Mucosa of descending colon (tissue), 3 donors: Measurements from ENCODE around the gene TNFRSF12A. TPM values are rescaled to one million over a fixed set of nuclear protein-coding genes. Genes with fewer than 3 reads are reported as not detected.
"Not testable (repeated sequence)": the region's sequence is repeated elsewhere in the genome, so short reads cannot be mapped to it uniquely, and the experiment has no call there.

Source experiments
- ATAC-seq: fragments of 200-7000 bp; cut with Tn5 transposase; one replicate; pipeline ENCODE4 v1.9.1; 2020; ENCODE audit warnings: mild to moderate bottlenecking, moderate library complexity
- DNase-seq, 3 donors: peaks; one replicate each; pipeline ENCODE4 v3.0.0-alpha.2; 2020
- H3K36me3 ChIP-seq: fragments of 200-600 bp; one replicate; pipeline ENCODE4 v1.8.0; 2021; ENCODE audit warnings: low read depth, mild to moderate bottlenecking
- H3K4me1 ChIP-seq: fragments of 200-600 bp; one replicate; pipeline ENCODE4 v1.8.0; 2021; ENCODE audit warnings: low read depth, mild to moderate bottlenecking
- H3K4me3 ChIP-seq: fragments of 200-600 bp; one replicate; pipeline ENCODE4 v1.8.0; 2021; ENCODE audit warnings: mild to moderate bottlenecking
- H3K9me3 ChIP-seq: fragments of 200-600 bp; one replicate; pipeline ENCODE4 v1.8.0; 2021; ENCODE audit warnings: mild to moderate bottlenecking
- intact Hi-C, 2 donors: fragments of 100-400 bp; cut with DNase I in 1 of 2; cut with micrococcal nuclease in 1 of 2; formaldehyde crosslinking; loops; one replicate each; pipeline versions ENCODE4 v1.11.0 to v1.11.1; 2022; cut with DNase I, micrococcal nuclease
- total RNA-seq, 3 donors: library from RNA; stranded (reverse); fragmentation: NEBNext Ultra II Directional in 2 of 3; extraction: Animal tissue kit (Norgen Biotek cat#: 25700) in 2 of 3; gene quantifications; one replicate each; pipeline versions ENCODE4 v1.2.1 to v1.2.4, GENCODE V29; 2021 to 2023
- TF ChIP-seq, protein P1 (sequence below): fragments of 200-600 bp; IDR thresholded peaks from one replicate; pipeline ENCODE4 v1.8.0; 2022; ENCODE audit warnings: antibody characterized with exemption, mild to moderate bottlenecking
- donor health status: DM: no; HTN: no; CAD: no; lungs with moderate emphysema.
- donor health status: DM: no; HTN: no; CAD: no.
- donor health status: DM: no; HTN: yes; CAD: no.

Gene TNFRSF12A
- total RNA-seq, 3 donors from 2014 or later, result 5.4 to 8.6 (median 6.7) TPM

DNA sequence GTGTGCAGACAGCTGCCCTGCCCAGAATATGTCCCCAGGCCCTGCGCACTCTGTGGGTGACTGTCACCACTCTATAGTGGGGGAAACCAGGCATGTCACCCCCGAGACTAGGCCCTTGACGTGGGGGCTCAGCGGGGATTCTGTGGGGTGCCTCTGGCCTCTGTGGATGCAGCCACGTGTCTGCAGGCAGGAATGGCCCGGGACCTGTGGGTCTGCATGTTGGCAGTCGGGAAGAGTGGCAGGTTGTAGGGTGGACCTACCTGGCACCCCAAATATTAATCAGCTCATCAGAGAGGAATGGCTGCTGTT lies 46.2 kb downstream of the TNFRSF12A start:
- Histone ChIP-seq H3K4me1 (peaks cover 36% of the 10 kb centered on the region), H3K4me3 (peak overlapping the region; percentile 4), H3K36me3 (no peaks in the 10 kb centered on the region), H3K9me3 (no peaks in the 10 kb centered on the region)
- TF ChIP-seq, protein P1, sequence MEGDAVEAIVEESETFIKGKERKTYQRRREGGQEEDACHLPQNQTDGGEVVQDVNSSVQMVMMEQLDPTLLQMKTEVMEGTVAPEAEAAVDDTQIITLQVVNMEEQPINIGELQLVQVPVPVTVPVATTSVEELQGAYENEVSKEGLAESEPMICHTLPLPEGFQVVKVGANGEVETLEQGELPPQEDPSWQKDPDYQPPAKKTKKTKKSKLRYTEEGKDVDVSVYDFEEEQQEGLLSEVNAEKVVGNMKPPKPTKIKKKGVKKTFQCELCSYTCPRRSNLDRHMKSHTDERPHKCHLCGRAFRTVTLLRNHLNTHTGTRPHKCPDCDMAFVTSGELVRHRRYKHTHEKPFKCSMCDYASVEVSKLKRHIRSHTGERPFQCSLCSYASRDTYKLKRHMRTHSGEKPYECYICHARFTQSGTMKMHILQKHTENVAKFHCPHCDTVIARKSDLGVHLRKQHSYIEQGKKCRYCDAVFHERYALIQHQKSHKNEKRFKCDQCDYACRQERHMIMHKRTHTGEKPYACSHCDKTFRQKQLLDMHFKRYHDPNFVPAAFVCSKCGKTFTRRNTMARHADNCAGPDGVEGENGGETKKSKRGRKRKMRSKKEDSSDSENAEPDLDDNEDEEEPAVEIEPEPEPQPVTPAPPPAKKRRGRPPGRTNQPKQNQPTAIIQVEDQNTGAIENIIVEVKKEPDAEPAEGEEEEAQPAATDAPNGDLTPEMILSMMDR, result no peak
- intact Hi-C loops, result no loop called here
- DNase-seq (peak in 1 of 3 donors; percentile 48), ATAC-seq (no peak)

DNA sequence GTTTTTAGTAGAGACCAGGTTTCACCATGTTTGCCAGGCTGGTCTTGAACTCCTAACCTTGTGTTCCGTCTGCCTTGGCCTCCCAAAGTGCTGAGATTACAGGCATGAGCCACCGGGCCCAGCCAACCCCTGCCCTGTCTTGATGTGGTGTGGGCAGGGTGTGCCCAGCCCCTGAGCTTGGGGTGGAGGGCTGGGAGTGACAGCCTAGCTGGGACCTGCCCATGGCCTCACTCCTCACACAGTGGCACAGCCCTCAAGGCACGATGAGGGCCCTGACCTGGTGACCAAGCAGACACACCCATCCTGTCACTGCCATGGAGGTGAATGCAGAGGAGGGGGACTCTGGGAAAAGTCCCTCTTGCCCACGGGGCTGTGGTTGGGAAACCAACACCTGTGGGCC lies 48.3 kb downstream of the TNFRSF12A start:
- DNase-seq (peak in 2 of 3 donors; percentile 42 to 46), ATAC-seq (no peak)
- intact Hi-C loops, result no loop called here
- peaks cover 29% of the 10 kb centered on the region for H3K4me1 ChIP-seq
- TF ChIP-seq, protein P1, result no peak
- no peak overlapping the region for H3K4me3 ChIP-seq
- H3K9me3 ChIP-seq, result no peaks in the 10 kb centered on the region
- H3K36me3 ChIP-seq, result no peaks in the 10 kb centered on the region

DNA sequence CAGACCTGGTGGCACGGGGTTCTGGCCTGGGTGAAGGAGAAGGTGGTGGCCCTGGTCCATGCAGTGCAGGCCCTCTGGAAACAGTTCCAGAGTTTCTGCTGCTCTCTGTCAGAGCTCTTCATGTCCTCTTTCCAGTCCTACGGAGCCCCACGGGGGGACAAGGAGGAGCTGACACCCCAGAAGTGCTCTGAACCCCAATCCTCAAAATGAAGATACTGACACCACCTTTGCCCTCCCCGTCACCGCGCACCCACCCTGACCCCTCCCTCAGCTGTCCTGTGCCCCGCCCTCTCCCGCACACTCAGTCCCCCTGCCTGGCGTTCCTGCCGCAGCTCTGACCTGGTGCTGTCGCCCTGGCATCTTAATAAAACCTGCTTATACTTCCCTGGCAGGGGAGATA lies 49.0 kb downstream of the TNFRSF12A start:
- ATAC-seq, H3K4me3 ChIP-seq, H3K36me3 ChIP-seq, intact Hi-C loops, H3K9me3 ChIP-seq: not testable (repeated sequence)
- peak in 2 of 3 donors; percentile 25 to 34 for DNase-seq
- H3K4me1 ChIP-seq, result peaks cover 22% of the 10 kb centered on the region

DNA sequence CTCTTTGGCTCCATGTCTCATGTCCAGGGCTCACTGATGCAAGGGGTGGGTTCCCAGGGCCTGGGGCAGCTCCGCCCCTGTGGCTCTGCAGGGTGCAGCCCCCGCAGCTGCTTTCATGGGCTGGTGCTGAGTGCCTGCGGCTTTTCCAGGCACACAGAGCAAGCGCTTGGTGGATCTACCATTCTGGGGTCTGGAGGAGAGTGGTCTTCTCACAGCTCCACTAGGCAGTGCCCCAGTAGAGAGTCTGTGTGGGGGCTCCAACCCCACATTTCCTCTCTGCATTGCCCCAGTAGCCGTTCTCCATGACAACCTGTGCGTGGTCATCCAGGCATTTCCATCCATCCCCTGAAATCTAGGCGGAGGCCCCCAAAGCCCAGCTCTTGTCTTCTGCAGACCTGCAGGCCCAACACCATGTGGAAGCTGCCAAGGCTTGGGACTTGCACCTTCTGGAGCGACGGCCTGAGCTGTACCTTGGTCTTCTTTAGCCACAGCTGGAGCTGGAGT lies 50.5 kb downstream of the TNFRSF12A start:
- peak in 2 of 3 donors; percentile 22 to 40 for DNase-seq
- Histone ChIP-seq H3K4me3 (no peak overlapping the region), H3K4me1 (peaks cover 7% of the 10 kb centered on the region), H3K36me3 (no peaks in the 10 kb centered on the region), H3K9me3 (no peaks in the 10 kb centered on the region)
- ATAC-seq, result no peak
- TF ChIP-seq, protein P1, result no peak
- intact Hi-C loops, result no loop called here

DNA sequence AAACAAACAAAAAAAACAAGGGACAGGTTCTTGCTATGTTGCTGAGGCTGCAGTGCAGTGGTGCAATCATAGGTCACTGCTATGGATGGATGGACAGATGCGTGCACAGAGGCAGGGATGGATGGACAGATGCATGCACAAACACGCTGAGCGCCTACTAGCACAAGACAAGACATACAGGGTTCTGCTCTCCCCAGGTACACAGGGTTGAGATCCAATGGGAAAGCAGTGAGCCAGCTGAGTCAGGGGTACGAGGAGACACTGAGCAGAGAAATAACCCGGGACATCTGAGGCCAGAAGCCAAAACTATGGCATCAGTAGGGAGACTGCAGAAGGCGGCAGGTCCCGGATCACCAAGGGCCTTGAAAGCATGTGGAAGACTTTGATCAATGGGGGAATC lies 51.5 kb downstream of the TNFRSF12A start:
- intact Hi-C loops, result no loop called here
- Histone ChIP-seq H3K4me1 (peaks cover 7% of the 10 kb centered on the region), H3K4me3 (no peak overlapping the region), H3K9me3 (no peaks in the 10 kb centered on the region), H3K36me3 (no peaks in the 10 kb centered on the region)
- DNase-seq (peak in 2 of 3 donors; percentile 20 to 22), ATAC-seq (no peak)
- TF ChIP-seq, protein P1, result no peak

Other genes starting within 250 kb of the TNFRSF12A start
- 100 to 1,000 TPM; 231 to 296 (median 285) TPM for gene ELOB, start 243.1 kb upstream of the TNFRSF12A start, total RNA-seq
- gene PRSS33, start 232.8 kb upstream of the TNFRSF12A start, total RNA-seq, result not detected
- gene PRSS41, start 221.9 kb upstream of the TNFRSF12A start, total RNA-seq, result not detected
- 1 to 10 TPM in 1 of 3 donors, under 1 TPM in 2; 0.51 to 4.1 (median 0.58) TPM for gene PRSS21, start 203.1 kb upstream of the TNFRSF12A start, total RNA-seq
- 10 to 100 TPM in 2 of 3 donors, 1 to 10 TPM in 1; 6.8 to 40.7 (median 24.3) TPM for gene ZG16B, start 190.1 kb upstream of the TNFRSF12A start, total RNA-seq
- 10 to 100 TPM in 1 of 3 donors, 1 to 10 TPM in 2; 1.6 to 29.0 (median 1.9) TPM for gene PRSS22, start 162.2 kb upstream of the TNFRSF12A start, total RNA-seq
- 10 to 100 TPM; 23.3 to 26.9 (median 25.3) TPM for gene FLYWCH2, start 137.2 kb upstream of the TNFRSF12A start, total RNA-seq
- 10 to 100 TPM; 26.6 to 46.0 (median 34.3) TPM for gene FLYWCH1, start 108.4 kb upstream of the TNFRSF12A start, total RNA-seq
- 1 to 10 TPM in 2 of 3 donors, under 1 TPM in 1; 0.22 to 1.7 (median 1.3) TPM for gene KREMEN2, start 56.1 kb upstream of the TNFRSF12A start, total RNA-seq
- 10 to 100 TPM in 1 of 3 donors, 1 to 10 TPM in 2; 4.2 to 16.1 (median 8.0) TPM for gene PAQR4, start 51.0 kb upstream of the TNFRSF12A start, total RNA-seq
- 10 to 100 TPM in 1 of 3 donors, 1 to 10 TPM in 2; 3.1 to 20.0 (median 6.9) TPM for gene PKMYT1, start 39.9 kb upstream of the TNFRSF12A start, total RNA-seq
- gene CLDN9, start 7.4 kb upstream of the TNFRSF12A start, total RNA-seq, result under 1 TPM; 0.14 to 0.61 (median 0.47) TPM
- gene CLDN6, start 2.2 kb upstream of the TNFRSF12A start, total RNA-seq, result not detected
- gene HCFC1R1, start 3.6 kb downstream of the TNFRSF12A start, total RNA-seq, result 10 to 100 TPM; 19.7 to 33.3 (median 26.5) TPM
- 10 to 100 TPM; 23.7 to 26.0 (median 25.7) TPM for gene THOC6, start 3.7 kb downstream of the TNFRSF12A start, total RNA-seq
- gene BICDL2, start 16.6 kb downstream of the TNFRSF12A start, total RNA-seq, result 100 to 1,000 TPM in 1 of 3 donors, 10 to 100 TPM in 2; 49.1 to 102 (median 75.5) TPM
- gene MMP25, start 26.2 kb downstream of the TNFRSF12A start, total RNA-seq, result 1 to 10 TPM in 2 of 3 donors, under 1 TPM in 1; 0.69 to 4.0 (median 2.1) TPM
- gene IL32, start 45.3 kb downstream of the TNFRSF12A start, total RNA-seq, result 100 to 1,000 TPM; 394 to 627 (median 413) TPM
- not detected for gene ZSCAN10, start 78.9 kb downstream of the TNFRSF12A start, total RNA-seq
- gene ZNF205, start 92.2 kb downstream of the TNFRSF12A start, total RNA-seq, result 10 to 100 TPM in 2 of 3 donors, 1 to 10 TPM in 1; 8.5 to 10.2 (median 10.2) TPM
- 10 to 100 TPM; 10.3 to 18.1 (median 14.1) TPM for gene ZNF213, start 114.7 kb downstream of the TNFRSF12A start, total RNA-seq
- gene OR1F1, start 167.8 kb downstream of the TNFRSF12A start, total RNA-seq, result not detected
- 1 to 10 TPM; 6.6 to 8.0 (median 8.0) TPM for gene ZNF200, start 214.8 kb downstream of the TNFRSF12A start, total RNA-seq
- gene MEFV, start 236.3 kb downstream of the TNFRSF12A start, total RNA-seq, result 1 to 10 TPM in 2 of 3 donors, under 1 TPM in 1; 0.61 to 2.2 (median 1.6) TPM